Measurements from ENCODE around the gene PDGFB. TPM values are rescaled to one million over a fixed set of nuclear protein-coding genes. Genes with fewer than 3 reads are reported as not detected.

The PDGFB gene
- total RNA-seq, 2 donors from 2014 or later: 7.0 to 15.8 TPM

DNA sequence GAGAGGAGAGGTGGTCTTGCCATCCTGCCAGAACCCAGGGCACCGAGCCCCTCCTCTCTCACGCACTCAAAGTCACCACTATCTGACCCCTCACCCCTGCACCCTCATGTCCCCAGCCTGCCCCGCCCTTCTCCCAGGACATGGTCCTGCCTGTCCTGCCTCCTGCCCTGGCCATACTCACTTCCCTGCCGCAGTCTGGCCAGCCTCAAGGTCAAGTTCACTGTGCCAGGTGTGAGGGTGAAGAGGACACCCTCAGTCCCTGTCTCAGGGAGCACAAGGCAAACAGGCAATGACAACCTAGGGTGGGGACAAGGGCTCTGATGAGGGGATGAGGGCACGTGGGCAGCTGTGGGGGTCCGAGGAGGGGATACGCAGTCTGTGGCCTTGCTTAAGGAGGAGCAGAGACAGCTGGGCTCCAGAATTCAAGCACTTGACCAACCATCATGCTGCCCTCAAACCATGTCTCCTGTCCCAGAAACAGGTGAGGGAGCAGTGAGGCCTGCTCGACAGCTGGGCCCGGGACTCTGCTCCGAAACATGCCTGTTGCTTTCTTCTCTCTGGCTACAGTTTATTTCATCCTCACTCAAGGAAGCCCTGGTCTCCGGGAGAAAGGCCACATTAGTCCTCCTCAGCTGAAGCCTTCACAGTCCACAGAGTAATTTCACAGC, 36.6 kb downstream of the PDGFB start:
- peak overlapping the region; percentile 68 to 79 (median 73) for H3K27ac ChIP-seq
- no peak overlapping the region for H3K4me3 ChIP-seq
- H3K4me1 ChIP-seq: peaks cover 27% of the 10 kb centered on the region
- ATAC-seq: no peak
- no peaks in the 10 kb centered on the region for H3K36me3 ChIP-seq (replicated peaks in 1 of 2; ENCODE audit: insufficient read depth in 1 of 2, low read depth in 2 of 2)
- no peaks in the 10 kb centered on the region for H3K27me3 ChIP-seq
- 63 to 80% methylated on average over 8 to 10 of the region's 11 CpGs for WGBS, 2 donors
- TF ChIP-seq, protein P1, sequence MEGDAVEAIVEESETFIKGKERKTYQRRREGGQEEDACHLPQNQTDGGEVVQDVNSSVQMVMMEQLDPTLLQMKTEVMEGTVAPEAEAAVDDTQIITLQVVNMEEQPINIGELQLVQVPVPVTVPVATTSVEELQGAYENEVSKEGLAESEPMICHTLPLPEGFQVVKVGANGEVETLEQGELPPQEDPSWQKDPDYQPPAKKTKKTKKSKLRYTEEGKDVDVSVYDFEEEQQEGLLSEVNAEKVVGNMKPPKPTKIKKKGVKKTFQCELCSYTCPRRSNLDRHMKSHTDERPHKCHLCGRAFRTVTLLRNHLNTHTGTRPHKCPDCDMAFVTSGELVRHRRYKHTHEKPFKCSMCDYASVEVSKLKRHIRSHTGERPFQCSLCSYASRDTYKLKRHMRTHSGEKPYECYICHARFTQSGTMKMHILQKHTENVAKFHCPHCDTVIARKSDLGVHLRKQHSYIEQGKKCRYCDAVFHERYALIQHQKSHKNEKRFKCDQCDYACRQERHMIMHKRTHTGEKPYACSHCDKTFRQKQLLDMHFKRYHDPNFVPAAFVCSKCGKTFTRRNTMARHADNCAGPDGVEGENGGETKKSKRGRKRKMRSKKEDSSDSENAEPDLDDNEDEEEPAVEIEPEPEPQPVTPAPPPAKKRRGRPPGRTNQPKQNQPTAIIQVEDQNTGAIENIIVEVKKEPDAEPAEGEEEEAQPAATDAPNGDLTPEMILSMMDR (IDR thresholded peaks at IDR 0.05): no peak
- TF ChIP-seq POLR2A (IDR thresholded peaks at IDR 0.05): no peak
- no peaks in the 10 kb centered on the region for H3K9me3 ChIP-seq
- DNase-seq: peak in 2 of 4 donors; percentile 17 to 25
- intact Hi-C loops (cut with DNase I): no loop called here

DNA sequence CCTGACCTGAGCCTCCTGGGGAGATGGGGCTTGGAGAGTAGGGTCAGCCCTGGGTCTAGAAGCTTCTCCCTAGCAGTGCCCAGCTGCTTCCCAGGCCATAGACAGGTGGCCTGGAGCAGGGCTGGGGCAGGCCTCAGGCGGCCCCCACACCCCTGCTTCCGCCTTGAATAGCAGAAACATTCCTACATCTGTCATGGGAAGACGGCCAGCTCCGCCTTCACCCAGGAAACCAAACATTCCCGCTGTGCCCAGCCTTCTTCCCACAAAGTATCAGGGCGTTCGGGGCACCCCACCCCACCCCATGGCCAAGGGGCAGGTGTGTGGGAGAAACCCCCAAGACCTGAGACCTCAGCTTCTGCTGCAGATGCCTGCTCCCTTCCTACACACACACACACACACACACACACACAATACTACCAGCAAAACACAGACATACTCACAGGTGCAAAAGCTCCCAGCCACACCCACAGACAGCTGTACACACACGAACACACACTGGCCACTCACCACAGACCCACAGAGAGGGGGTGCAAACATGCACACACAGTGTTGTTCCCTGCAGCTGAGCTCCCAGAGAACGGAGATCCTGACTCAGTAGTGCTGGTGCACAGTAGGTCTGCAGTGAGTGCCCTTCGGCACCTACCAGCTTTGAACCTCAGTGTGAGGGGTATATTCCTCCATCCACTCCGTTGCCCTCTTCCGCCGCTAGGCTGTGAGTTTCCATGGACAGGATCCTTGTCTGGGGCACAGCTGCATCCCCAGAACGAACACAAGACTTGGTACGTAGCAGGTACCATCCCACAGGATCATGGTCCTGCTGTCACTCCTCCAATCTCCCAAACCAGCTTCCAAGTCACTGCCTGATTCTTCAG, 37.4 kb downstream of the PDGFB start:
- no peaks in the 10 kb centered on the region for H3K9me3 ChIP-seq
- no peaks in the 10 kb centered on the region for H3K36me3 ChIP-seq (replicated peaks in 1 of 2; ENCODE audit: insufficient read depth in 1 of 2, low read depth in 2 of 2)
- H3K27me3 ChIP-seq: no peaks in the 10 kb centered on the region
- WGBS, 2 donors: 34 to 39% methylated on average over 14 to 15 of the region's 15 CpGs
- intact Hi-C loops (cut with DNase I): no loop called here
- peaks cover 27% of the 10 kb centered on the region for H3K4me1 ChIP-seq
- peak overlapping the region; percentile 68 to 79 (median 73) for H3K27ac ChIP-seq
- peak; percentile 93 for ATAC-seq
- TF ChIP-seq POLR2A (IDR thresholded peaks at IDR 0.05): no peak
- TF ChIP-seq, protein P1 (IDR thresholded peaks at IDR 0.05): peak in 2 of 7 experiments; percentile 13 to 16
- no peak overlapping the region for H3K4me3 ChIP-seq
- DNase-seq: peak; percentile 83 to 93 (median 91)

DNA sequence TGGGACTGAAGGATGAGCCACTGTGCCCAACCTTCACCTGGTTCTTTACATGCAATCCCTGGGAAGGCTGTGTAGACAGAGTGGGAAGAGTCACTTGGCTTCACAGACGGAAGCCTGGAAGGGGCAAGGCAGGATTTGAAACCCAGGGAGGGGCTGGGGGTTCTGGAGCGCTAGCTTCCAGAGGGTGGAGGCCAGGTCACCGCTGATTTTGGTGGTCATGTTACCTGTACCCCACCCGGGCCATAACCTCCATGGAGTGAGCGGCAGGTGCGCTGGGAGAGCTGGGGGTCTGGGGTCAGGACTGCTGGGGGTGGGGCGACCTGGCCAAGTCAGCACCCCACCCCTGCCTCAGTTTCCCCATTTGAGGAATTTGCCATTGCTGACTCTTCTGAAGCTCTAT, 38.3 kb downstream of the PDGFB start:
- WGBS, 2 donors: 92 to 100% methylated on average over 3 to 7 of the region's 7 CpGs

DNA sequence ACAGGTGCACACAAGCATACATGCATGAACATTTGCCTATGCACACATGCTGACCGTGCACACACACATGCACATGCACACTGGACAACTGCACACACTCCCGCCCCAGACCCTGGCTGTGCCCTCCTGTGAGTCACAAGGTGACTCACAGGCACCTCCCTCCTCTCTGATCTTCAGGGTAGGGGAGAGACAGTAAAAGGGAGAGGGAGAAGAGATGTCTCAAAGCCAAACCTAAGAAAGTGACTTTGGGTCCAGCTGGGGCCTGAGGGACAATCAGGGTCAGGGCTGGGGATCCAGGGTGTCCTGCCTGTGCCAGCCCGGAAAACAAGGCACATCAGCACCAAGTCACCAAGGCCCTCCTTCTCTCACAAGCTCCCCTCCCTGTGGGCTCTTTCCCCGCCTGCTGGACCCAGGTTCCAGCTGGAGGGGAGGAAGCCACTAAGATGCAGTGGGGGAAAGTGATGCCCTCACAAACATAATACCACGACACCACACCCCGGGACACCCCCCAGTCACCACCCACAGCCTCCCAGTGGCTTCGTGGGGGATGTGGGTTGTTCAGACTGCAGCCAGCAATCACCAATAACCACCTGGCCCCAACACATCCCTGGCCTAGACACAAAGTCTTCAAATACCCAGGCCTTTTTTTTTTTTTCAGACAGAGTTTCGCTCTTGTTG, 39.3 kb downstream of the PDGFB start:
- DNase-seq (peak in 1 of 4 donors; percentile 67), ATAC-seq (no peak)

More for the DNA sequence above, 38.3 kb downstream of the PDGFB start:
- Histone ChIP-seq H3K27me3 (no peaks in the 10 kb centered on the region), H3K27ac (peak overlapping the region in 3 of 4 donors; percentile 68 to 79 (median 69)), H3K4me3 (no peak overlapping the region), H3K4me1 (peaks cover 27% of the 10 kb centered on the region), H3K36me3 (replicated peaks in 1 of 2; ENCODE audit: insufficient read depth in 1 of 2, low read depth in 2 of 2) (no peaks in the 10 kb centered on the region), H3K9me3 (no peaks in the 10 kb centered on the region)
- ATAC-seq: no peak
- DNase-seq: no peak
- intact Hi-C loops (cut with DNase I): no loop called here
- TF ChIP-seq, protein P1 (IDR thresholded peaks at IDR 0.05): no peak
- no peak for TF ChIP-seq POLR2A (IDR thresholded peaks at IDR 0.05)

More for the DNA sequence above, 39.3 kb downstream of the PDGFB start:
- intact Hi-C loops (cut with DNase I): no loop called here
- Histone ChIP-seq H3K9me3 (no peaks in the 10 kb centered on the region), H3K4me3 (no peak overlapping the region), H3K27ac (no peak overlapping the region), H3K36me3 (replicated peaks in 1 of 2; ENCODE audit: insufficient read depth in 1 of 2, low read depth in 2 of 2) (no peaks in the 10 kb centered on the region), H3K27me3 (no peaks in the 10 kb centered on the region), H3K4me1 (peaks cover 27% of the 10 kb centered on the region)
- 82 to 95% methylated on average over 8 of the region's 8 CpGs for WGBS, 2 donors
- no peak for TF ChIP-seq POLR2A (IDR thresholded peaks at IDR 0.05)
- TF ChIP-seq, protein P1 (IDR thresholded peaks at IDR 0.05): no peak

All from body of pancreas (tissue), 4 donors.